Endothelial cell of umbilical vein (primary cell): Measurements from ENCODE around the gene NRDC. TPM values are rescaled to one million over a fixed set of nuclear protein-coding genes. Genes with fewer than 3 reads are reported as not detected.

Experiments
- BruUV-seq: library from RNA; stranded (reverse); fragments of 400-500 nt; replicated peaks from 2 replicates; lab custom pipeline; 2021; lab: Mats Ljungman, UMichigan
- CTCF ChIA-PET: fragments of 300-600, 350-600 bp; sonication (Branson Sonifier 250); formaldehyde crosslinking; loops from one replicate; lab custom pipeline; 2021; ENCODE audit warnings: antibody characterized with exemption, inconsistent platforms; lab: Charles Lee
- POLR2A ChIA-PET: fragments of 300-600, 350-600 bp; sonication (Branson Sonifier 250); formaldehyde crosslinking; loops from one replicate; lab custom pipeline; 2021; ENCODE audit warnings: antibody characterized with exemption, inconsistent platforms; lab: Charles Lee
- DNase-seq: peaks from one replicate; pipeline ENCODE4 v3.0.0-alpha.2; 2011; ENCODE audit warnings: low read depth, low spot score
- FAIRE-seq: peaks from 2 replicates; lab custom pipeline; 2011; peaks lifted over from hg19 to GRCh38; lab: Jason Lieb, UNC
- H2AFZ ChIP-seq: 2 replicates; pipeline ENCODE4 v1.6.0; 2012; ENCODE audit warnings: low read depth, low read length, control low read depth, inconsistent platforms
- H3K27ac ChIP-seq: 2 replicates; pipeline ENCODE4 v1.5.1; 2011; ENCODE audit warnings: low read depth, mild to moderate bottlenecking, control low read depth, low read length, moderate library complexity; ENCODE audit not compliant: insufficient read depth
- H3K27me3 ChIP-seq, 2 experiments: 2 replicates each; pipeline versions ENCODE4 v1.6.0 to v1.6.1; 2011; ENCODE audit warnings: low read length in 2 of 2, mixed read lengths in 1 of 2; ENCODE audit not compliant: control insufficient read depth in 2 of 2, insufficient read depth in 2 of 2
- H3K36me3 ChIP-seq, 2 experiments: 2 replicates in 1 of 2; 3 replicates in 1 of 2; pipeline ENCODE4 v1.5.1; 2011; ENCODE audit warnings: low read length in 2 of 2, mild to moderate bottlenecking in 1 of 2, moderate library complexity in 1 of 2; ENCODE audit not compliant: control insufficient read depth in 2 of 2, insufficient read depth in 2 of 2; ENCODE audit errors: extremely low read depth in 1 of 2
- H3K4me1 ChIP-seq: 3 replicates; pipeline ENCODE4 v1.5.1; 2011; ENCODE audit warnings: mild to moderate bottlenecking, low read length; ENCODE audit not compliant: control insufficient read depth, insufficient read depth; ENCODE audit errors: extremely low read depth
- H3K4me2 ChIP-seq: 2 replicates; pipeline ENCODE4 v1.6.1; 2011; ENCODE audit warnings: low read length, control low read depth, mixed read lengths; ENCODE audit not compliant: insufficient read depth
- H3K4me3 ChIP-seq, 3 experiments: fragments of 200-600 bp in 1 of 3; sonication (generic), shearing (Covaris generic) in 1 of 3; replicated peaks in 1 of 3; 2 replicates each; pipeline ENCODE4 v1.5.1; 2011 to 2016; ENCODE audit warnings: control low read depth in 3 of 3, low read length in 3 of 3, mild to moderate bottlenecking in 2 of 3, inconsistent platforms in 1 of 3, low read depth in 1 of 3, moderate library complexity in 1 of 3; ENCODE audit not compliant: insufficient read depth in 1 of 3
- H3K79me2 ChIP-seq: 2 replicates; pipeline ENCODE4 v1.6.0; 2012; ENCODE audit warnings: low read length, inconsistent platforms; ENCODE audit not compliant: control insufficient read depth, insufficient read depth
- H3K9ac ChIP-seq: replicated peaks from 2 replicates; pipeline ENCODE3; 2011; ENCODE audit warnings: low read length, control low read depth; ENCODE audit not compliant: insufficient read depth; ENCODE audit errors: extremely low read depth
- H3K9me1 ChIP-seq: replicated peaks from 3 replicates; pipeline ENCODE4 v1.6.0; 2011; ENCODE audit warnings: mild to moderate bottlenecking, low read length; ENCODE audit not compliant: control insufficient read depth, insufficient read depth; ENCODE audit errors: extremely low read depth
- H3K9me3 ChIP-seq: replicated peaks from 2 replicates; pipeline ENCODE4 v1.5.1; 2012; ENCODE audit warnings: low read length, inconsistent platforms; ENCODE audit not compliant: control insufficient read depth, insufficient read depth
- H4K20me1 ChIP-seq: replicated peaks from 2 replicates; pipeline ENCODE3; 2011; ENCODE audit warnings: mild to moderate bottlenecking, low read length; ENCODE audit not compliant: control insufficient read depth, insufficient read depth; ENCODE audit errors: extremely low read depth
- CTCF ChIP-seq, 2 donors: IDR thresholded peaks; 1 replicate in 1 of 2; 2 replicates in 1 of 2; pipeline ENCODE4 v1.5.1; 2011; ENCODE audit warnings: low read length in 2 of 2, mild to moderate bottlenecking in 2 of 2, moderate library complexity in 2 of 2, control low read depth in 1 of 2, inconsistent platforms in 1 of 2, low read depth in 1 of 2; ENCODE audit not compliant: insufficient read depth in 1 of 2; ENCODE audit errors: extremely low read depth in 1 of 2
- EZH2 ChIP-seq: IDR thresholded peaks from 2 replicates; pipeline ENCODE4 v1.6.1; 2012; ENCODE audit warnings: borderline replicate concordance, low read depth, mild to moderate bottlenecking, moderate library complexity, low read length, inconsistent platforms; ENCODE audit not compliant: severe bottlenecking
- FOS ChIP-seq: IDR thresholded peaks from 2 replicates; pipeline ENCODE4 v1.6.1; 2011; ENCODE audit warnings: mild to moderate bottlenecking, low read length, moderate library complexity, borderline replicate concordance; ENCODE audit not compliant: insufficient read depth
- GATA2 ChIP-seq: IDR thresholded peaks from 2 replicates; pipeline ENCODE4 v1.7.0; 2011; ENCODE audit warnings: low read depth, mild to moderate bottlenecking, moderate library complexity, mixed read lengths, low read length; ENCODE audit not compliant: insufficient read length, insufficient read depth
- MAX ChIP-seq: IDR thresholded peaks from 2 replicates; pipeline ENCODE4 v1.6.1; 2011; ENCODE audit not compliant: insufficient read depth, insufficient read length
- MYC ChIP-seq: IDR thresholded peaks from one replicate; pipeline ENCODE4 v1.6.1; 2011; ENCODE audit warnings: mild to moderate bottlenecking, low read depth, low read length
- POLR2A ChIP-seq: IDR thresholded peaks from 2 replicates; pipeline ENCODE4 v1.6.1; 2012; ENCODE audit warnings: low read depth, mild to moderate bottlenecking, control low read depth, low read length
- POLR2AphosphoS5 ChIP-seq: IDR thresholded peaks from 2 replicates; pipeline ENCODE4 v1.6.1; 2012; ENCODE audit warnings: low read depth, mild to moderate bottlenecking, control low read depth, low read length, moderate library complexity; ENCODE audit not compliant: insufficient read depth
- dilution Hi-C: fragments of 300-500 bp; cut with MboI; formaldehyde crosslinking; loops from one replicate; pipeline ENCODE4 v1.15.0; 2019; ENCODE audit warnings: low sequenced_read_pairs; ENCODE audit not compliant: extremely low pct_ligation_motif_present
- intact Hi-C: fragments of 100-400 bp; cut with micrococcal nuclease; formaldehyde crosslinking; loops from one replicate; pipeline ENCODE4 v1.10.0; 2022
- polyA plus RNA-seq, 4 experiments: library from polyadenylated mRNA; depleted of rRNA in 3 of 4; stranded (reverse) in 3 of 4; unstranded in 1 of 4; fragments of >200 nt; gene quantifications; 2 replicates each; pipeline versions ENCODE4 v1.2.1 to v1.2.3, GENCODE V29; 2011 to 2012; ENCODE audit warnings: missing spikeins in 1 of 4
- total RNA-seq: library from RNA; stranded (reverse); gene quantifications from 2 replicates; pipeline ENCODE4 v1.2.3, GENCODE V29; 2021

The NRDC gene
- total and polyA plus RNA-seq, 2 donors (not counting 3 experiments of a cell fraction or from before 2014, with no cell fraction given): 41.8 to 146 TPM

- Histone ChIP-seq H4K20me1 (no peaks in the 10 kb centered on the region), H3K79me2 (peaks cover 7% of the 10 kb centered on the region), H3K9ac (no peak overlapping the region), H3K4me2 (no peak overlapping the region), H3K27ac (no peak overlapping the region), H3K4me1 (no peaks in the 10 kb centered on the region), H3K27me3 (no peaks in the 10 kb centered on the region), H2AFZ (no peak overlapping the region), H3K9me1 (no peaks in the 10 kb centered on the region), H3K36me3 (no peaks in the 10 kb centered on the region), H3K4me3 (no peak overlapping the region), H3K9me3 (no peaks in the 10 kb centered on the region)
- ChIA-PET CTCF (interaction anchor here (1.0 to 1.7 kb wide), 3 partner anchors 9 to 46 kb away, joined by 3 to 5 read pairs (median 4); no protein-coding TSS in a partner anchor), POLR2A (no interaction called here)
- DNase-seq (peak; percentile 44), FAIRE-seq (no peak)
- no TSS peak for BruUV-seq
- dilution Hi-C loops: no loop called here
- TF ChIP-seq MYC: no peak
- no peak for TF ChIP-seq GATA2
- TF ChIP-seq POLR2A: no peak
- no peak for TF ChIP-seq MAX
- no peak for TF ChIP-seq EZH2
- TF ChIP-seq POLR2AphosphoS5: no peak
- no peak for TF ChIP-seq CTCF (IDR thresholded peaks at IDR 0.05; ENCODE audit: extremely low read depth in 1 of 2, insufficient read depth in 1 of 2, low read depth in 1 of 2, low read length in 2 of 2)
- no peak for TF ChIP-seq FOS
- intact Hi-C loops: no loop called here
Measured at GRCh38 chr1:51850420-51851223, 27.9 kb downstream of the NRDC start.
